HCT116 (cell line): ENCODE data around the gene SMOC1.

Source experiments
- ATF3 ChIP-seq: IDR thresholded peaks from 2 replicates; pipeline ENCODE4 v1.6.1; 2012
- CBX3 ChIP-seq: IDR thresholded peaks from 2 replicates; pipeline ENCODE4 v1.6.1; 2012; ENCODE audit warnings: low read depth
- CTCF ChIP-seq, 3 experiments: fragments of 200-600 bp in 1 of 3; sonication (generic) in 1 of 3; IDR thresholded peaks in 2 of 3; conservative IDR thresholded peaks in 1 of 3; 2 replicates each; pipeline ENCODE4 v1.5.1; 2012 to 2017; ENCODE audit warnings: low read depth in 2 of 3, low read length in 2 of 3, antibody characterized with exemption in 1 of 3, borderline replicate concordance in 1 of 3, control low read depth in 1 of 3, mild to moderate bottlenecking in 1 of 3, mixed read lengths in 1 of 3, mixed run types in 1 of 3, moderate library complexity in 1 of 3; ENCODE audit not compliant: insufficient read depth in 1 of 3
- ELF1 ChIP-seq: IDR thresholded peaks from 2 replicates; pipeline ENCODE4 v1.6.1; 2012; ENCODE audit warnings: low read depth, borderline replicate concordance
- EZH2 ChIP-seq: fragments of 200-600 bp; sonication (generic); IDR thresholded peaks from 2 replicates; pipeline ENCODE4 v1.6.1; 2017; ENCODE audit warnings: antibody characterized with exemption, mixed run types
- EZH2phosphoT487 ChIP-seq: fragments of 200-600 bp; IDR thresholded peaks from 2 replicates; pipeline ENCODE4 v1.6.1; 2018; ENCODE audit warnings: antibody characterized with exemption, borderline replicate concordance
- JUND ChIP-seq: IDR thresholded peaks from 2 replicates; pipeline ENCODE4 v1.6.1; 2012
- MAX ChIP-seq: IDR thresholded peaks from 2 replicates; pipeline ENCODE4 v1.6.1; 2012
- POLR2A ChIP-seq: IDR thresholded peaks from 2 replicates; pipeline ENCODE4 v1.7.0; 2011; ENCODE audit warnings: borderline replicate concordance; ENCODE audit not compliant: insufficient read depth, insufficient read length; ENCODE audit errors: extremely low read depth
- POLR2AphosphoS5 ChIP-seq: IDR thresholded peaks from 2 replicates; pipeline ENCODE4 v1.6.1; 2011; ENCODE audit warnings: mild to moderate bottlenecking, low read depth, low read length, moderate library complexity
- RAD21 ChIP-seq: IDR thresholded peaks from 2 replicates; pipeline ENCODE4 v1.6.1; 2012; ENCODE audit warnings: low read depth, mild to moderate bottlenecking
- ZFX ChIP-seq: fragments of 450-650 bp; IDR thresholded peaks from 2 replicates; pipeline ENCODE4 v1.6.1; 2017
- ZNF274 ChIP-seq: fragments of 200-500 bp; sonication (Bioruptor generic); IDR thresholded peaks from 2 replicates; pipeline ENCODE4 v1.6.1; 2014; ENCODE audit warnings: mild to moderate bottlenecking, low read depth, low read length, inconsistent platforms

- no peak for TF ChIP-seq CBX3
- TF ChIP-seq RAD21: no peak
- TF ChIP-seq MAX: no peak
- no peak for TF ChIP-seq POLR2A
- no peak for TF ChIP-seq POLR2AphosphoS5
- TF ChIP-seq CTCF (IDR thresholded peaks at IDR 0.05 in 2 of 3, conservative IDR thresholded peaks at IDR 0.05 in 1 of 3; ENCODE audit: borderline replicate concordance in 1 of 3, insufficient read depth in 1 of 3, low read depth in 2 of 3, low read length in 2 of 3): no peak
- TF ChIP-seq ELF1: no peak
- TF ChIP-seq ATF3: no peak
- TF ChIP-seq ZFX: no peak
- no peak for TF ChIP-seq ZNF274
- no peak for TF ChIP-seq JUND
- no peak for TF ChIP-seq EZH2
- TF ChIP-seq EZH2phosphoT487: no peak
Observed at GRCh38 chr14:69951263-69951662, 72.0 kb downstream of the SMOC1 start.
